HepG2 (cell line): ENCODE results near the gene PHKB. TPM values are rescaled to one million over a fixed set of nuclear protein-coding genes. Genes with fewer than 3 reads are reported as not detected.
A peak's percentile ranks its signal among the peaks of the same experiment; 100 is the strongest.

Experiments used
- ATF1 ChIP-seq: IDR thresholded peaks from 2 replicates; pipeline ENCODE4 v1.6.1; 2016; ENCODE audit warnings: mild to moderate bottlenecking, control low read depth
- ATM ChIP-seq: fragments of 450-650 bp; IDR thresholded peaks from 2 replicates; pipeline ENCODE4 v1.7.1; 2017; ENCODE audit warnings: mild to moderate bottlenecking, borderline replicate concordance
- HOXA9 ChIP-seq: sonication (generic); formaldehyde crosslinking; IDR thresholded peaks from 2 replicates; pipeline ENCODE4 v1.8.1; 2022; ENCODE audit warnings: missing genetic modification reagents, mild to moderate bottlenecking, moderate library complexity, borderline replicate concordance
- KAT2B ChIP-seq: fragments of 150-350 bp; IDR thresholded peaks from 2 replicates; pipeline ENCODE4 v1.6.1; 2014; ENCODE audit warnings: low read depth, low read length, borderline replicate concordance
- KLF12 ChIP-seq: sonication (generic); formaldehyde crosslinking; IDR thresholded peaks from 2 replicates; pipeline ENCODE4 v1.4.0; 2020; ENCODE audit warnings: missing genetic modification reagents, borderline replicate concordance
- NPAS2 ChIP-seq: sonication (generic); formaldehyde crosslinking; IDR thresholded peaks from 2 replicates; pipeline ENCODE4 v1.8.0; 2022; ENCODE audit warnings: mild to moderate bottlenecking, missing genetic modification reagents, borderline replicate concordance
- NR2F6 ChIP-seq, 2 experiments: IDR thresholded peaks; 2 replicates each; pipeline ENCODE4 v1.6.1; 2016; ENCODE audit warnings: antibody characterized with exemption in 1 of 2, mild to moderate bottlenecking in 1 of 2
- PCBP2 ChIP-seq: fragments of 200-400 bp; formaldehyde crosslinking; optimal IDR thresholded peaks from 2 replicates; pipeline ENCODE3; 2018; ENCODE audit warnings: low read length, low read depth; ENCODE audit not compliant: poor library complexity, severe bottlenecking
- PHF5A ChIP-seq: IDR thresholded peaks from one replicate; pipeline ENCODE4 v1.6.1; 2018; ENCODE audit warnings: low read depth, missing genetic modification reagents; ENCODE audit not compliant: unreplicated experiment
- RFX1 ChIP-seq: fragments of 450-650 bp; IDR thresholded peaks from 2 replicates; pipeline ENCODE4 v1.6.1; 2017
- SMAD3 ChIP-seq: sonication (generic); formaldehyde crosslinking; IDR thresholded peaks from 2 replicates; pipeline ENCODE4 v1.4.0; 2020; ENCODE audit warnings: missing genetic modification reagents
- TCF12 ChIP-seq, 2 experiments: fragments of 450-650 bp in 1 of 2; sonication (generic) in 1 of 2; formaldehyde crosslinking in 1 of 2; IDR thresholded peaks; 2 replicates each; pipeline versions ENCODE4 v1.6.1 to v1.8.0; 2017 to 2022; ENCODE audit warnings: antibody characterized with exemption in 1 of 2, mild to moderate bottlenecking in 1 of 2, missing genetic modification reagents in 1 of 2, moderate library complexity in 1 of 2
- THYN1 ChIP-seq: sonication (generic); formaldehyde crosslinking; IDR thresholded peaks from 2 replicates; pipeline ENCODE4 v1.8.1; 2023; ENCODE audit warnings: low read depth, mild to moderate bottlenecking, moderate library complexity, missing genetic modification reagents, borderline replicate concordance
- TRIM22 ChIP-seq: fragments of 450-650 bp; IDR thresholded peaks from 2 replicates; pipeline ENCODE4 v1.6.1; 2017
- ZBTB21 ChIP-seq: sonication (generic); formaldehyde crosslinking; IDR thresholded peaks from 2 replicates; pipeline ENCODE4 v1.4.0; 2020; ENCODE audit warnings: missing genetic modification reagents
- ZBTB44 ChIP-seq: sonication (generic); formaldehyde crosslinking; IDR thresholded peaks from 2 replicates; pipeline ENCODE4 v1.4.0; 2020; ENCODE audit warnings: missing genetic modification reagents
- ZFP82 ChIP-seq: sonication (generic); formaldehyde crosslinking; IDR thresholded peaks from 2 replicates; pipeline ENCODE4 v1.5.1; 2020; ENCODE audit warnings: mild to moderate bottlenecking, missing genetic modification reagents, borderline replicate concordance
- ZNF124 ChIP-seq: sonication (generic); formaldehyde crosslinking; IDR thresholded peaks from 2 replicates; pipeline ENCODE4 v1.4.0; 2020; ENCODE audit warnings: missing genetic modification reagents
- ZNF143 ChIP-seq: sonication (generic); formaldehyde crosslinking; IDR thresholded peaks from 2 replicates; pipeline ENCODE4 v1.4.0; 2020; ENCODE audit warnings: missing genetic modification reagents
- ZNF264 ChIP-seq: sonication (generic); formaldehyde crosslinking; IDR thresholded peaks from 2 replicates; pipeline ENCODE4 v1.4.0; 2020; ENCODE audit warnings: missing genetic modification reagents
- ZNF281 ChIP-seq: sonication (generic); formaldehyde crosslinking; IDR thresholded peaks from 2 replicates; pipeline ENCODE4 v1.4.0; 2020; ENCODE audit warnings: missing genetic modification reagents, borderline replicate concordance
- ZNF30 ChIP-seq: sonication (generic); formaldehyde crosslinking; IDR thresholded peaks from 2 replicates; pipeline ENCODE4 v1.5.0; 2020; ENCODE audit warnings: mild to moderate bottlenecking, missing genetic modification reagents
- ZNF326 ChIP-seq: sonication (generic); formaldehyde crosslinking; IDR thresholded peaks from 2 replicates; pipeline ENCODE4 v1.4.0; 2020; ENCODE audit warnings: missing genetic modification reagents, borderline replicate concordance
- ZNF589 ChIP-seq: sonication (generic); formaldehyde crosslinking; conservative IDR thresholded peaks from 2 replicates; pipeline ENCODE4 v1.8.0; 2022; ENCODE audit warnings: mild to moderate bottlenecking, moderate library complexity, missing genetic modification reagents
- ZNF660 ChIP-seq: sonication (generic); formaldehyde crosslinking; IDR thresholded peaks from 2 replicates; pipeline ENCODE4 v1.5.1; 2020; ENCODE audit warnings: mild to moderate bottlenecking, low read depth, missing genetic modification reagents, borderline replicate concordance
- ZNF879 ChIP-seq: sonication (generic); formaldehyde crosslinking; IDR thresholded peaks from 2 replicates; pipeline ENCODE4 v1.8.1; 2023; ENCODE audit warnings: missing genetic modification reagents
- ZNF891 ChIP-seq: sonication (generic); formaldehyde crosslinking; IDR thresholded peaks from 2 replicates; pipeline ENCODE4 v1.5.0; 2020; ENCODE audit warnings: mild to moderate bottlenecking, missing genetic modification reagents
- polyA plus RNA-seq, 8 experiments: library from polyadenylated mRNA; depleted of rRNA in 3 of 8; stranded (reverse) in 7 of 8; unstranded in 1 of 8; fragments of >200 nt; fragmentation: Illumina TruSeq in 4 of 8; extraction: Trizol in 4 of 8; gene quantifications; 2 replicates each; pipeline versions ENCODE4 v1.2.1 to v1.2.3, GENCODE V29; 2011 to 2016; ENCODE audit warnings: low read depth in 4 of 8, missing spikeins in 1 of 8, mixed read lengths in 1 of 8; ENCODE audit not compliant: insufficient read depth in 1 of 8
- total RNA-seq, 5 experiments: library from RNA; depleted of rRNA; stranded (reverse); fragments of >200 nt; fragmentation: Illumina TruSeq; extraction: Trizol; gene quantifications; 2 replicates each; pipeline ENCODE4 v1.2.3, GENCODE V29; 2016; ENCODE audit warnings: low read depth in 1 of 5

PHKB gene
- total and polyA plus RNA-seq, 2 of the 13 experiments (the other 11 are each of a cell fraction or from before 2014, with no cell fraction given) = 66.0 to 80.8 TPM

- TF ChIP-seq ZNF281 (CRISPR knock-in tag) (peak; percentile 21; the same call in 1 of the 2 replicates), ATF1 (CRISPR knock-in tag) (no peak), NR2F6 (IDR thresholded peaks at IDR 0.05) (peak; percentile 52; the same call in 1 of the 2 replicates), NR2F6 (CRISPR knock-in tag; IDR thresholded peaks at IDR 0.05) (peak; percentile 74), ZNF30 (no peak), ZNF660 (CRISPR knock-in tag) (no peak), ZNF891 (CRISPR knock-in tag) (no peak), ZNF589 (CRISPR knock-in tag) (no peak), THYN1 (CRISPR knock-in tag) (no peak), SMAD3 (CRISPR knock-in tag) (peak; percentile 85; the same call in 1 of the 2 replicates), ATM (no peak), ZNF264 (peak; percentile 69; the same call in 1 of the 2 replicates), TRIM22 (no peak), NPAS2 (CRISPR knock-in tag) (no peak), ZNF326 (CRISPR knock-in tag) (no peak), KAT2B (no peak), ZBTB21 (CRISPR knock-in tag) (no peak), ZFP82 (CRISPR knock-in tag) (no peak), RFX1 (no peak), HOXA9 (CRISPR knock-in tag) (no peak), ZNF143 (peak; percentile 59), PHF5A (CRISPR knock-in tag) (peak; percentile 84), ZNF124 (CRISPR knock-in tag) (0 out of 2 replicates have a peak, but pooled peaks have one; percentile 55), ZNF879 (CRISPR knock-in tag) (no peak), ZBTB44 (CRISPR knock-in tag) (no peak), KLF12 (CRISPR knock-in tag) (no peak), PCBP2 (no peak), TCF12 (IDR thresholded peaks at IDR 0.05) (no peak), TCF12 (CRISPR knock-in tag; IDR thresholded peaks at IDR 0.05) (no peak)
These were observed 38.7 kb downstream of the PHKB start (continued) for GRCh38 chr16:47499700-47500264.
